Prostate gland (tissue), 2 donors: ENCODE results near the gene LRRC41.

Experiments used
- CTCF ChIP-seq, 4 experiments: fragments of 200-600 bp in 2 of 4; fragments of 450-650 bp in 2 of 4; sonication (generic) in 2 of 4; IDR thresholded peaks; 1 replicate in 3 of 4; 2 replicates in 1 of 4; pipeline ENCODE4 v1.5.1; 2016 to 2019; ENCODE audit warnings: antibody characterized with exemption in 4 of 4, mild to moderate bottlenecking in 2 of 4, moderate library complexity in 2 of 4
- POLR2AphosphoS5 ChIP-seq: sonication (generic); formaldehyde crosslinking; IDR thresholded peaks from one replicate; pipeline ENCODE4 v1.6.1; 2017; ENCODE audit warnings: antibody characterized with exemption

- TF ChIP-seq CTCF (IDR thresholded peaks at IDR 0.05) (no peak), POLR2AphosphoS5 (no peak)
Measured at GRCh38 chr1:46310321-46310720, 6.9 kb upstream of the LRRC41 start.
